Pons (tissue), 1 donor: Measurements from ENCODE around the gene SPATA31C1.
"Not testable (repeated sequence)": the region's sequence is repeated elsewhere in the genome, so short reads cannot be mapped to it uniquely, and the experiment has no call there.

Experiments used
- DNase-seq: peaks from one replicate; pipeline ENCODE4 v3.0.0-alpha.2; 2016; ENCODE audit warnings: low spot score

SPATA31C1 gene

GRCh38 chr9:87886933-87887505 is 30.7 kb upstream of the SPATA31C1 start:
- DNase-seq: no peak

GRCh38 chr9:87887661-87888480 is 29.9 kb upstream of the SPATA31C1 start:
- no peak for DNase-seq

- DNase-seq: no peak
These were observed 29.3 kb upstream of the SPATA31C1 start for GRCh38 chr9:87888501-87888900.

GRCh38 chr9:87889065-87889881 is 28.5 kb upstream of the SPATA31C1 start:
- DNase-seq: no peak

- DNase-seq: no peak
These were observed 27.9 kb upstream of the SPATA31C1 start for GRCh38 chr9:87889882-87890252.

GRCh38 chr9:87890837-87891236 is 26.9 kb upstream of the SPATA31C1 start:
- no peak for DNase-seq

GRCh38 chr9:87891754-87892153 is 26.0 kb upstream of the SPATA31C1 start:
- DNase-seq: no peak

GRCh38 chr9:87892956-87893355 is 24.8 kb upstream of the SPATA31C1 start:
- DNase-seq: no peak

GRCh38 chr9:87894998-87895625 is 22.6 kb upstream of the SPATA31C1 start:
- DNase-seq: no peak

- no peak for DNase-seq
These were observed 20.9 kb upstream of the SPATA31C1 start for GRCh38 chr9:87896891-87897290.

- DNase-seq: no peak
These were observed 19.6 kb upstream of the SPATA31C1 start for GRCh38 chr9:87898151-87898550.

- not testable (repeated sequence) for DNase-seq
These were observed 15.4 kb upstream of the SPATA31C1 start for GRCh38 chr9:87902371-87902770.

GRCh38 chr9:87909310-87910041 is 8.3 kb upstream of the SPATA31C1 start:
- no peak for DNase-seq

GRCh38 chr9:87910821-87911220 is 6.9 kb upstream of the SPATA31C1 start:
- no peak for DNase-seq

- not testable (repeated sequence) for DNase-seq
These were observed 1.3 kb downstream of the SPATA31C1 start for GRCh38 chr9:87919013-87919412.

GRCh38 chr9:87921561-87921960 is 3.8 kb downstream of the SPATA31C1 start:
- DNase-seq: not testable (repeated sequence)

- DNase-seq: not testable (repeated sequence)
These were observed 5.2 kb downstream of the SPATA31C1 start for GRCh38 chr9:87923012-87923411.

- DNase-seq: not testable (repeated sequence)
These were observed 7.1 kb downstream of the SPATA31C1 start for GRCh38 chr9:87924851-87925250.

- not testable (repeated sequence) for DNase-seq
These were observed 11.4 kb downstream of the SPATA31C1 start for GRCh38 chr9:87929152-87929551.

- not testable (repeated sequence) for DNase-seq
These were observed 16.7 kb downstream of the SPATA31C1 start for GRCh38 chr9:87934444-87934843.

GRCh38 chr9:87937352-87937751 is 19.6 kb downstream of the SPATA31C1 start:
- DNase-seq: not testable (repeated sequence)
